GM18505 (cell line): Measurements from ENCODE around the gene NFIA.

ENCODE experiments used
- ATAC-seq: cut with Tn5 transposase; IDR thresholded peaks from one replicate; pipeline ENCODE4 v1.9.1; 2021; ENCODE audit not compliant: unreplicated experiment
- POLR2A ChIP-seq: IDR thresholded peaks from 4 replicates; pipeline ENCODE4 v1.6.1; 2011; ENCODE audit warnings: borderline replicate concordance; ENCODE audit not compliant: insufficient read depth, insufficient read length; ENCODE audit errors: extremely low read depth

The NFIA gene

GRCh38 chr1:61400131-61400770, 317.9 kb downstream of the NFIA start:
- TF ChIP-seq POLR2A = no peak

GRCh38 chr1:61400997-61401396, 318.6 kb downstream of the NFIA start:
- no peak for ATAC-seq
- no peak for TF ChIP-seq POLR2A

More at GRCh38 chr1:61400131-61400770, 317.9 kb downstream of the NFIA start:
- no peak for ATAC-seq

- no peak for TF ChIP-seq POLR2A
- ATAC-seq = no peak
These were observed 321.6 kb downstream of the NFIA start for GRCh38 chr1:61403679-61404596.

GRCh38 chr1:61404597-61405376, 322.4 kb downstream of the NFIA start:
- TF ChIP-seq POLR2A = no peak
- no peak for ATAC-seq

GRCh38 chr1:61406467-61406866, 324.1 kb downstream of the NFIA start:
- ATAC-seq = no peak
- TF ChIP-seq POLR2A = no peak

- no peak for ATAC-seq
- TF ChIP-seq POLR2A = no peak
These were observed 330.2 kb downstream of the NFIA start for GRCh38 chr1:61412601-61413000.

- TF ChIP-seq POLR2A = no peak
- ATAC-seq = no peak
These were observed 336.8 kb downstream of the NFIA start for GRCh38 chr1:61419196-61419595.

GRCh38 chr1:61419657-61420056, 337.3 kb downstream of the NFIA start:
- no peak for ATAC-seq
- TF ChIP-seq POLR2A = no peak

- ATAC-seq = no peak
- TF ChIP-seq POLR2A = no peak
These were observed 337.9 kb downstream of the NFIA start for GRCh38 chr1:61420243-61420642.

- ATAC-seq = no peak
These were observed 338.8 kb downstream of the NFIA start for GRCh38 chr1:61420909-61421835.

GRCh38 chr1:61423643-61424042, 341.3 kb downstream of the NFIA start:
- TF ChIP-seq POLR2A = no peak
- no peak for ATAC-seq

More at GRCh38 chr1:61420909-61421835, 338.8 kb downstream of the NFIA start:
- no peak for TF ChIP-seq POLR2A

GRCh38 chr1:61424382-61424781, 342.0 kb downstream of the NFIA start:
- no peak for ATAC-seq
- TF ChIP-seq POLR2A = no peak
